Measurements from ENCODE around the gene PRSS21.

Gene PRSS21

GRCh38 chr16:2816751-2817339 lies at the start of gene PRSS21:
TSS of gene PRSS21 (plus strand) at chr16:2817237. CDS start at chr16:2817269, 32 bp downstream.
- no peak for DNase-seq (ENCODE audit: low read depth in 2 of 2, low spot score in 1 of 2)

- no peak for DNase-seq (ENCODE audit: low read depth in 2 of 2, low spot score in 1 of 2)
Observed at GRCh38 chr16:2767891-2768290, 49.1 kb upstream of the PRSS21 start.

GRCh38 chr16:2768403-2769089 lies 48.5 kb upstream of the PRSS21 start:
- no peak for DNase-seq (ENCODE audit: low read depth in 2 of 2, low spot score in 1 of 2)

GRCh38 chr16:2769100-2769529 lies 47.9 kb upstream of the PRSS21 start:
- DNase-seq (ENCODE audit: low read depth in 2 of 2, low spot score in 1 of 2): no peak

GRCh38 chr16:2769675-2770056 lies 47.4 kb upstream of the PRSS21 start:
- no peak for DNase-seq (ENCODE audit: low read depth in 2 of 2, low spot score in 1 of 2)

GRCh38 chr16:2770057-2770951 lies 46.7 kb upstream of the PRSS21 start:
- DNase-seq (ENCODE audit: low read depth in 2 of 2, low spot score in 1 of 2): no peak

- DNase-seq (ENCODE audit: low read depth in 2 of 2, low spot score in 1 of 2): no peak
Observed at GRCh38 chr16:2771496-2772402, 45.3 kb upstream of the PRSS21 start.

GRCh38 chr16:2773188-2773968 lies 43.7 kb upstream of the PRSS21 start:
- no peak for DNase-seq (ENCODE audit: low read depth in 2 of 2, low spot score in 1 of 2)

GRCh38 chr16:2774161-2774891 lies 42.7 kb upstream of the PRSS21 start:
- DNase-seq (ENCODE audit: low read depth in 2 of 2, low spot score in 1 of 2): no peak

GRCh38 chr16:2775131-2775716 lies 41.8 kb upstream of the PRSS21 start:
- DNase-seq (ENCODE audit: low read depth in 2 of 2, low spot score in 1 of 2): no peak

GRCh38 chr16:2775765-2776499 lies 41.1 kb upstream of the PRSS21 start:
- no peak for DNase-seq (ENCODE audit: low read depth in 2 of 2, low spot score in 1 of 2)

GRCh38 chr16:2776500-2777139 lies 40.4 kb upstream of the PRSS21 start:
- no peak for DNase-seq (ENCODE audit: low read depth in 2 of 2, low spot score in 1 of 2)

- peak; percentile 74 to 78 for DNase-seq (ENCODE audit: low read depth in 2 of 2, low spot score in 1 of 2)
Observed at GRCh38 chr16:2777231-2777902, 39.7 kb upstream of the PRSS21 start, which contains the start of gene ELOB. TSS of gene ELOB (minus strand) at chr16:2777280. CDS start at chr16:2777239, 41 bp downstream.

- no peak for DNase-seq (ENCODE audit: low read depth in 2 of 2, low spot score in 1 of 2)
Observed at GRCh38 chr16:2777903-2778629, 39.0 kb upstream of the PRSS21 start.

GRCh38 chr16:2778630-2778958 lies 38.4 kb upstream of the PRSS21 start:
- no peak for DNase-seq (ENCODE audit: low read depth in 2 of 2, low spot score in 1 of 2)

GRCh38 chr16:2779151-2779920 lies 37.7 kb upstream of the PRSS21 start:
- no peak for DNase-seq (ENCODE audit: low read depth in 2 of 2, low spot score in 1 of 2)

All from stimulated activated CD8-positive, alpha-beta memory T cell treated with anti-CD3 and anti-CD28 coated beads, Interleukin-4, amount 100 ng/mL, for 4 hours (primary cell).